Keratinocyte (primary cell): ENCODE results near the gene SHD. TPM values are rescaled to one million over a fixed set of nuclear protein-coding genes. Genes with fewer than 3 reads are reported as not detected.
A peak's percentile ranks its signal among the peaks of the same experiment; 100 is the strongest.

ENCODE experiments used
- DNase-seq: peaks from one replicate; pipeline ENCODE4 v3.0.0-alpha.2; 2011; ENCODE audit warnings: low read depth, missing footprints, low spot score
- FAIRE-seq: peaks from 2 replicates; lab custom pipeline; 2011; peaks lifted over from hg19 to GRCh38; lab: Jason Lieb, UNC
- H2AFZ ChIP-seq: 2 replicates; pipeline ENCODE4 v1.6.0; 2012; ENCODE audit warnings: low read length, control low read depth, inconsistent platforms; ENCODE audit not compliant: control insufficient read depth
- H3K27ac ChIP-seq: 2 replicates; pipeline ENCODE4 v1.5.1; 2011; ENCODE audit warnings: low read length; ENCODE audit not compliant: control insufficient read depth, insufficient read depth
- H3K27me3 ChIP-seq: 3 replicates; pipeline ENCODE4 v1.6.0; 2011; ENCODE audit warnings: low read length; ENCODE audit not compliant: control insufficient read depth, insufficient read depth; ENCODE audit errors: extremely low read depth
- H3K36me3 ChIP-seq, 2 experiments: 2 replicates in 1 of 2; 3 replicates in 1 of 2; pipeline ENCODE4 v1.5.1; 2011; ENCODE audit warnings: low read length in 2 of 2, mild to moderate bottlenecking in 1 of 2; ENCODE audit not compliant: control insufficient read depth in 2 of 2, insufficient read depth in 2 of 2; ENCODE audit errors: extremely low read depth in 1 of 2
- H3K4me1 ChIP-seq: 3 replicates; pipeline ENCODE4 v1.5.1; 2011; ENCODE audit warnings: low read length; ENCODE audit not compliant: control insufficient read depth, insufficient read depth; ENCODE audit errors: extremely low read depth
- H3K4me2 ChIP-seq: 3 replicates; pipeline ENCODE4 v1.6.0; 2011; ENCODE audit warnings: low read depth, low read length; ENCODE audit not compliant: control insufficient read depth, insufficient read depth; ENCODE audit errors: extremely low read depth
- H3K4me3 ChIP-seq, 3 experiments: fragments of 200-600 bp in 1 of 3; sonication (generic) in 1 of 3; 2 replicates in 2 of 3; 3 replicates in 1 of 3; pipeline ENCODE4 v1.5.1; 2011 to 2016; ENCODE audit warnings: low read length in 3 of 3, mild to moderate bottlenecking in 3 of 3, control low read depth in 2 of 3, inconsistent platforms in 1 of 3, low read depth in 1 of 3, mixed read lengths in 1 of 3, mixed run types in 1 of 3, moderate library complexity in 1 of 3; ENCODE audit not compliant: control insufficient read depth in 2 of 3, insufficient read depth in 2 of 3; ENCODE audit errors: extremely low read depth in 1 of 3
- H3K79me2 ChIP-seq: 2 replicates; pipeline ENCODE4 v1.6.0; 2012; ENCODE audit warnings: low read length; ENCODE audit not compliant: control insufficient read depth, insufficient read depth
- H3K9ac ChIP-seq: 3 replicates; pipeline ENCODE4 v1.6.0; 2011; ENCODE audit warnings: low read length; ENCODE audit not compliant: control insufficient read depth, insufficient read depth; ENCODE audit errors: extremely low read depth
- H3K9me1 ChIP-seq: 3 replicates; pipeline ENCODE4 v1.6.0; 2011; ENCODE audit warnings: low read length; ENCODE audit not compliant: control insufficient read depth, insufficient read depth; ENCODE audit errors: extremely low read depth
- H3K9me3 ChIP-seq: 2 replicates; pipeline ENCODE4 v1.5.1; 2012; ENCODE audit warnings: low read depth, low read length; ENCODE audit not compliant: control insufficient read depth
- H4K20me1 ChIP-seq: 3 replicates; pipeline ENCODE4 v1.6.0; 2011; ENCODE audit warnings: low read length; ENCODE audit not compliant: control insufficient read depth, insufficient read depth; ENCODE audit errors: extremely low read depth
- EZH2 ChIP-seq: IDR thresholded peaks from one replicate; pipeline ENCODE4 v1.6.1; 2012; ENCODE audit warnings: inconsistent platforms, mild to moderate bottlenecking, low read length, moderate library complexity
- dilution Hi-C: fragments of 300-500 bp; cut with MboI; formaldehyde crosslinking; loops from one replicate; pipeline ENCODE4 v1.7.0; 2020; ENCODE audit warnings: low sequenced_read_pairs; ENCODE audit not compliant: extremely low pct_ligation_motif_present
- polyA plus RNA-seq, 5 experiments: library from polyadenylated mRNA; depleted of rRNA in 3 of 5; stranded (reverse) in 3 of 5; stranded (forward) in 1 of 5; unstranded in 1 of 5; fragments of >200 nt; gene quantifications; 1 replicate in 1 of 5; 2 replicates in 3 of 5; 3 replicates in 1 of 5; pipeline versions ENCODE4 v1.2.1 to v1.2.3, GENCODE V29; 2011 to 2012; ENCODE audit warnings: missing spikeins in 2 of 5, low read depth in 1 of 5, low replicate concordance in 1 of 5
- TF ChIP-seq, protein P1 (sequence below), 3 experiments: IDR thresholded peaks in 1 of 3; conservative IDR thresholded peaks in 1 of 3; optimal IDR thresholded peaks in 1 of 3; 2 replicates in 2 of 3; 3 replicates in 1 of 3; pipeline versions ENCODE3 to v1.5.1; 2011; ENCODE audit warnings: low read length in 3 of 3, mild to moderate bottlenecking in 3 of 3, moderate library complexity in 2 of 3, control low read depth in 1 of 3, inconsistent platforms in 1 of 3; ENCODE audit not compliant: insufficient read depth in 2 of 3; ENCODE audit errors: extremely low read depth in 1 of 3

Gene SHD
- polyA plus RNA-seq, 1 donor (not counting 4 experiments of a cell fraction or from before 2014, with no cell fraction given), result not detected

DNA sequence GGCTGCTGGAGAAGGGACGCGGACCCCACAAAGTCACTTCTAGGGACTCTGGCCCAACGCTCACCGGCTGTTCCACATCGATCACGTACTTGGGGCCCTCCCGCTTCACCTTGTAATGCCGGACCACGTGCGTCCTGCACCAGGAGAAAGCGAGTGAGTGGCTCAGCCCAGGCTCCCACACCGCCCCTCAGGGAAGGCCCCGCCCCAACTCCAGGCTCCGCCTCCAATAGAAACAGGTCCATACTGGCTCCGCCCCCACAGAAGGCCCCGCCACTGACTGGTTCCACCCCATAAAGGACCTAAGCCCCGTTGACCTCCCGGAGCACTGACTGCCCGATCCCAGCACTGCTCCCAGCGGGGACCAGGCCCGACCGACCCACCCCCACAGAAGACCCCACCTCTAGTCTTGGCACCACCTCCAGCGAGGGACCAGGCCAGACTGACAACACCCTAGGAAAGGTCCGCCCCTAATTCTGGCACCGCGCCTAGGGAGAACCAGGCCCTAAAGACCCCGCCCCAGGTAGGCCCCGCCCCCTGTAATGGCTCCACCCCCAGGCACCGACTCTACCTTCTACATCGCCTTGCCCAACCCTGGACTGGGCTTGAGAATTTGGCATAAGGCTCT is 48.3 kb downstream of the SHD start:
- peak overlapping the region; percentile 70 for H3K4me2 ChIP-seq
- no peaks in the 10 kb centered on the region for H3K27me3 ChIP-seq
- H3K79me2 ChIP-seq, result no peaks in the 10 kb centered on the region
- DNase-seq, result no peak
- H3K4me3 ChIP-seq, result peak overlapping the region in 1 of 3 experiments; percentile 42
- FAIRE-seq, result no peak
- no peak overlapping the region for H3K9ac ChIP-seq
- no peaks in the 10 kb centered on the region for H3K9me1 ChIP-seq
- H2AFZ ChIP-seq, result no peak overlapping the region
- TF ChIP-seq EZH2, result no peak
- TF ChIP-seq, protein P1, sequence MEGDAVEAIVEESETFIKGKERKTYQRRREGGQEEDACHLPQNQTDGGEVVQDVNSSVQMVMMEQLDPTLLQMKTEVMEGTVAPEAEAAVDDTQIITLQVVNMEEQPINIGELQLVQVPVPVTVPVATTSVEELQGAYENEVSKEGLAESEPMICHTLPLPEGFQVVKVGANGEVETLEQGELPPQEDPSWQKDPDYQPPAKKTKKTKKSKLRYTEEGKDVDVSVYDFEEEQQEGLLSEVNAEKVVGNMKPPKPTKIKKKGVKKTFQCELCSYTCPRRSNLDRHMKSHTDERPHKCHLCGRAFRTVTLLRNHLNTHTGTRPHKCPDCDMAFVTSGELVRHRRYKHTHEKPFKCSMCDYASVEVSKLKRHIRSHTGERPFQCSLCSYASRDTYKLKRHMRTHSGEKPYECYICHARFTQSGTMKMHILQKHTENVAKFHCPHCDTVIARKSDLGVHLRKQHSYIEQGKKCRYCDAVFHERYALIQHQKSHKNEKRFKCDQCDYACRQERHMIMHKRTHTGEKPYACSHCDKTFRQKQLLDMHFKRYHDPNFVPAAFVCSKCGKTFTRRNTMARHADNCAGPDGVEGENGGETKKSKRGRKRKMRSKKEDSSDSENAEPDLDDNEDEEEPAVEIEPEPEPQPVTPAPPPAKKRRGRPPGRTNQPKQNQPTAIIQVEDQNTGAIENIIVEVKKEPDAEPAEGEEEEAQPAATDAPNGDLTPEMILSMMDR (optimal IDR thresholded peaks at IDR 0.05 in 1 of 3, IDR thresholded peaks at IDR 0.05 in 1 of 3, conservative IDR thresholded peaks at IDR 0.05 in 1 of 3; ENCODE audit: extremely low read depth in 1 of 3, insufficient read depth in 2 of 3, low read length in 3 of 3), result no peak
- H3K36me3 ChIP-seq, result peaks cover 0 to 6% of the 10 kb centered on the region in 2 experiments
- no peaks in the 10 kb centered on the region for H3K4me1 ChIP-seq
- H4K20me1 ChIP-seq, result no peaks in the 10 kb centered on the region
- no peaks in the 10 kb centered on the region for H3K9me3 ChIP-seq
- dilution Hi-C loops, result no loop called here
- no peak overlapping the region for H3K27ac ChIP-seq

DNA sequence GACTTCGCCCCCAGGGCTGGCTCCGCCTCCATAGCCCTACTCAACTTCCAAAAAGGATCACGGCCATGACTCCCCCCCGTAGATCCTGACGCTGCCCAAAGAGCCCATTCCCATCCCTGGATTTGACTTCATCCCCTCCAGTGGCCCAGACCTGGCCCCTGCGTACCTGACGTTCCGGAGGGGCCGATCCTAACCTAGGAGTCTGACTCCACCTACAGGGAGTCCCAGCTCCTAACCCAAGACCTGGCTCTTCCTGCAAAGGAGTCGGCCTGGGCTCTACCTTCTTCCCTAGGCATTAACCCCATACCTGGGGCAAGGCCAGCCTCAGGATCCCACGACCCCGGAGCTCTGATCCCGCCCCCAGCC is 48.8 kb downstream of the SHD start:
- no peak for FAIRE-seq
- no peaks in the 10 kb centered on the region for H3K27me3 ChIP-seq
- peak overlapping the region; percentile 70 for H3K4me2 ChIP-seq
- H3K4me3 ChIP-seq, result peak overlapping the region in 1 of 3 experiments; percentile 42
- no peaks in the 10 kb centered on the region for H3K79me2 ChIP-seq
- H2AFZ ChIP-seq, result no peak overlapping the region
- H3K9ac ChIP-seq, result no peak overlapping the region
- no peaks in the 10 kb centered on the region for H3K4me1 ChIP-seq
- no peaks in the 10 kb centered on the region for H3K9me1 ChIP-seq
- dilution Hi-C loops, result no loop called here
- no peaks in the 10 kb centered on the region for H3K9me3 ChIP-seq
- H3K36me3 ChIP-seq, result peaks cover 0 to 6% of the 10 kb centered on the region in 2 experiments
- no peak overlapping the region for H3K27ac ChIP-seq
- no peaks in the 10 kb centered on the region for H4K20me1 ChIP-seq
- TF ChIP-seq, protein P1 (optimal IDR thresholded peaks at IDR 0.05 in 1 of 3, IDR thresholded peaks at IDR 0.05 in 1 of 3, conservative IDR thresholded peaks at IDR 0.05 in 1 of 3; ENCODE audit: extremely low read depth in 1 of 3, insufficient read depth in 2 of 3, low read length in 3 of 3), result no peak
- no peak for TF ChIP-seq EZH2
- DNase-seq, result no peak
